Spleen (tissue), 11 donors: ENCODE results near the gene STAT5A. TPM values are rescaled to one million over a fixed set of nuclear protein-coding genes. Genes with fewer than 3 reads are reported as not detected.
A peak's percentile ranks its signal among the peaks of the same experiment; 100 is the strongest.

Experiments
- DNase-seq: peaks from one replicate; pipeline ENCODE4 v3.0.0-alpha.2; 2020
- H3K27ac ChIP-seq, 8 donors: fragments of 200-600 bp; sonication (generic) in 7 of 8; 1 replicate in 4 of 8; 2 replicates in 4 of 8; pipeline versions ENCODE4 v1.5.0 to v1.8.0; 2016 to 2021; ENCODE audit warnings: inconsistent platforms in 4 of 8, mild to moderate bottlenecking in 4 of 8, moderate library complexity in 1 of 8
- H3K27me3 ChIP-seq, 7 donors: fragments of 200-600 bp; sonication (generic) in 6 of 7; replicated peaks in 1 of 7; 1 replicate in 4 of 7; 2 replicates in 3 of 7; pipeline versions ENCODE4 v1.5.0 to v1.8.0; 2016 to 2021; ENCODE audit warnings: inconsistent platforms in 3 of 7, mild to moderate bottlenecking in 1 of 7
- H3K36me3 ChIP-seq, 6 donors: fragments of 200-600 bp; sonication (generic) in 5 of 6; 1 replicate in 4 of 6; 2 replicates in 2 of 6; pipeline versions ENCODE4 v1.5.0 to v1.8.0; 2016 to 2021; ENCODE audit warnings: inconsistent platforms in 2 of 6
- H3K4me1 ChIP-seq, 6 donors: fragments of 200-600 bp; sonication (generic) in 5 of 6; 1 replicate in 3 of 6; 2 replicates in 3 of 6; pipeline versions ENCODE4 v1.5.0 to v1.8.0; 2016 to 2021; ENCODE audit warnings: inconsistent platforms in 3 of 6
- H3K4me3 ChIP-seq, 8 donors: fragments of 200-600 bp; sonication (generic) in 7 of 8; 1 replicate in 4 of 8; 2 replicates in 4 of 8; pipeline versions ENCODE4 v1.5.0 to v1.8.0; 2016 to 2021; ENCODE audit warnings: inconsistent platforms in 4 of 8, mild to moderate bottlenecking in 4 of 8, moderate library complexity in 2 of 8
- H3K9me3 ChIP-seq, 8 donors: fragments of 200-600 bp; sonication (generic) in 7 of 8; 1 replicate in 4 of 8; 2 replicates in 4 of 8; pipeline versions ENCODE4 v1.5.0 to v1.8.0; 2016 to 2021; ENCODE audit warnings: inconsistent platforms in 4 of 8
- CTCF ChIP-seq, 11 experiments: fragments of 200-600 bp in 7 of 11; fragments of 450-650 bp in 4 of 11; sonication (generic) in 4 of 11; IDR thresholded peaks in 8 of 11; conservative IDR thresholded peaks in 3 of 11; 1 replicate in 7 of 11; 2 replicates in 4 of 11; pipeline versions ENCODE4 v1.4.0 to v1.8.0; 2016 to 2021; ENCODE audit warnings: antibody characterized with exemption in 11 of 11, inconsistent platforms in 4 of 11, mild to moderate bottlenecking in 1 of 11
- POLR2A ChIP-seq, 3 donors: fragments of 450-650 bp; IDR thresholded peaks; one replicate each; pipeline ENCODE4 v1.5.1; 2017; ENCODE audit warnings: antibody characterized with exemption in 3 of 3, mild to moderate bottlenecking in 1 of 3
- POLR2AphosphoS5 ChIP-seq, 3 donors: sonication (generic); formaldehyde crosslinking; IDR thresholded peaks; one replicate each; pipeline ENCODE4 v1.5.1; 2017; ENCODE audit warnings: antibody characterized with exemption in 3 of 3
- WGBS, 5 donors: extraction: QIAGEN DNeasy Blood & Tissue Kit in 3 of 5; methylation state at CpG; one replicate each; pipeline versions ENCODE4 v1.1.5 to v1.1.7; 2013 to 2018; 5-methylcytosine and 5-hydroxymethylcytosine counted together
- intact Hi-C: fragments of 100-400 bp; cut with DNase I; formaldehyde crosslinking; loops from one replicate; pipeline ENCODE4 v1.15.0; 2023; ENCODE audit warnings: low total_unique reads
- polyA plus RNA-seq, 3 donors: library from polyadenylated mRNA; stranded (reverse); fragments of 200-250 nt; gene quantifications; one replicate each; pipeline ENCODE4 v1.2.1, GENCODE V29; 2013
- total RNA-seq, 7 donors: library from RNA; depleted of rRNA in 3 of 7; stranded (reverse); fragments of >200 nt in 3 of 7; fragmentation: NEBNext Ultra II Directional in 4 of 7; extraction: Animal tissue kit (Norgen Biotek cat#: 25700) in 4 of 7; gene quantifications; one replicate each; pipeline versions ENCODE4 v1.1.0 to v1.2.1, GENCODE V29; 2016 to 2021
- donor health status: healthy with polysubstance abuse.
- donor health status: DM: no; HTN: no; CAD: no; lungs with moderate emphysema.
- donor health status: DM: no; HTN: no; CAD: no.
- donor health status: Bipolar disorder and iron deficiency.
- donor health status: healthy.
- donor health status: DM: no; HTN: no; CAD: no.
- donor health status: DM: yes; HTN: yes; CAD: no.

STAT5A gene
- total and polyA plus RNA-seq, 10 donors = 22.7 to 131 (median 71.6) TPM

- H3K27ac ChIP-seq = peak overlapping the region in 7 of 8 donors; percentile 86 to 97 (median 93)
- no peaks in the 10 kb centered on the region for H3K9me3 ChIP-seq
- H3K4me3 ChIP-seq = peak overlapping the region in 5 of 8 donors; percentile 57 to 81 (median 75)
- H3K27me3 ChIP-seq = no peaks in the 10 kb centered on the region
- H3K36me3 ChIP-seq = peaks cover 0 to 10% (median under 1%) of the 10 kb centered on the region in 6 donors
- intact Hi-C loops = no loop called here
- H3K4me1 ChIP-seq = peaks cover 13 to 77% (median 44%) of the 10 kb centered on the region in 6 donors
- TF ChIP-seq POLR2A (IDR thresholded peaks at IDR 0.05) (no peak), POLR2AphosphoS5 (IDR thresholded peaks at IDR 0.05) (peak in 1 of 3 donors; percentile 9), CTCF (IDR thresholded peaks at IDR 0.05 in 8 of 11, conservative IDR thresholded peaks at IDR 0.05 in 3 of 11) (no peak)
- DNase-seq = peak; percentile 73
- WGBS, 5 donors = 18 to 37% (median 27%) methylated on average over 5 of the region's 5 CpGs
Measured at GRCh38 chr17:42286411-42287221, 1.7 kb upstream of the STAT5A start.

GRCh38 chr17:42287305-42287976, 857 bp upstream of the STAT5A start:
- H3K4me1 ChIP-seq = peaks cover 13 to 85% (median 45%) of the 10 kb centered on the region in 6 donors
- H3K4me3 ChIP-seq = peak overlapping the region; percentile 57 to 81 (median 69)
- TF ChIP-seq CTCF (IDR thresholded peaks at IDR 0.05 in 8 of 11, conservative IDR thresholded peaks at IDR 0.05 in 3 of 11) (no peak), POLR2A (IDR thresholded peaks at IDR 0.05) (no peak), POLR2AphosphoS5 (IDR thresholded peaks at IDR 0.05) (peak; percentile 61 to 64 (median 64))
- WGBS, 5 donors = 9 to 14% (median 13%) methylated on average over 11 to 14 of the region's 14 CpGs
- peak overlapping the region; percentile 86 to 97 (median 92) for H3K27ac ChIP-seq
- no peaks in the 10 kb centered on the region for H3K27me3 ChIP-seq
- no peaks in the 10 kb centered on the region for H3K9me3 ChIP-seq
- peaks cover 0 to 18% (median 4%) of the 10 kb centered on the region in 6 donors for H3K36me3 ChIP-seq
- peak; percentile 87 for DNase-seq
- intact Hi-C loops = no loop called here

GRCh38 chr17:42288803-42289610, 709 bp downstream of the STAT5A start:
- H3K4me3 ChIP-seq = peak overlapping the region; percentile 57 to 81 (median 69)
- peaks cover 13 to 76% (median 45%) of the 10 kb centered on the region in 6 donors for H3K4me1 ChIP-seq
- H3K27me3 ChIP-seq = no peaks in the 10 kb centered on the region
- intact Hi-C loops = no loop called here
- peak overlapping the region; percentile 86 to 97 (median 92) for H3K27ac ChIP-seq
- H3K9me3 ChIP-seq = no peaks in the 10 kb centered on the region
- 13 to 24% (median 20%) methylated on average over 9 to 44 of the region's 44 CpGs for WGBS, 5 donors
- peaks cover 0 to 34% (median 11%) of the 10 kb centered on the region in 6 donors for H3K36me3 ChIP-seq
- peak; percentile 91 for DNase-seq
- TF ChIP-seq POLR2A (IDR thresholded peaks at IDR 0.05) (no peak), POLR2AphosphoS5 (IDR thresholded peaks at IDR 0.05) (peak in 2 of 3 donors; percentile 46 to 77), CTCF (IDR thresholded peaks at IDR 0.05 in 8 of 11, conservative IDR thresholded peaks at IDR 0.05 in 3 of 11) (no peak)
